Fibroblast of peridontal ligament (primary cell): ENCODE data around the gene PTGDS.
A peak's percentile ranks its signal among the peaks of the same experiment; 100 is the strongest.

Source experiments
- DNase-seq: peaks from one replicate; pipeline ENCODE4 v3.0.0-alpha.2; 2010; ENCODE audit errors: extremely low read depth

The PTGDS gene

GRCh38 chr9:136945333-136946227, 31.7 kb upstream of the PTGDS start:
- DNase-seq, result no peak

GRCh38 chr9:136946228-136947027, 30.9 kb upstream of the PTGDS start:
- no peak for DNase-seq

GRCh38 chr9:136947028-136947891, 30.0 kb upstream of the PTGDS start:
- no peak for DNase-seq

GRCh38 chr9:136947955-136948510, 29.3 kb upstream of the PTGDS start:
- DNase-seq, result peak; percentile 20

DNA sequence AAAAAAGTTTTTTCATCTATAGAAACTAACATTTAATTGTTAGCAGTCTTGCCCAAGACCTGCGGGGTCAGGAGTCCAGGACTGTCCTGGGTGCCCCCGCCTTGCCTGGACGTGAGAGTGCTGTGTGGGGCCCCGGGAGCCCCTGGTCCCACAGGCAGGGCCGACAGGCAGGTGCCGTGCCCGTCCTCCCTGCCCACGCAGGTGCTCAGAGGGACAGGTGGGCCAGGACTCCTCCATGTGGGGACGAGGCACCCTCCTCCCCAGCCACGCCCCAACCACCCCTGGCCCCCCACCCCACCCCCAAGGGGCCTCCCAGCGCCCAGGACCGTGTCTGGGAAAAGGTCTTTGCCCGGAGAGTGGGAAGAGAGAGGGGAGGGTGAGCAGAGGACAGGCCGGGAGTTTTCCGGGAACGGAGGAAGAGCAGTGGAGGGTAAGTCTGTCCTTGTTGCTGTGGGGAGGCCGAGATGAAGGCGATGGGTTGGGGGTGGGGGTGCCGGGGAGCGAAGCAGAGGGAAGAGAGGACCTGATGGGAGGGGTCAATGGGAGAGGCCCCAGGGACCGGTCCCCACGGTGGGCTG, 28.0 kb upstream of the PTGDS start:
- DNase-seq, result no peak

DNA sequence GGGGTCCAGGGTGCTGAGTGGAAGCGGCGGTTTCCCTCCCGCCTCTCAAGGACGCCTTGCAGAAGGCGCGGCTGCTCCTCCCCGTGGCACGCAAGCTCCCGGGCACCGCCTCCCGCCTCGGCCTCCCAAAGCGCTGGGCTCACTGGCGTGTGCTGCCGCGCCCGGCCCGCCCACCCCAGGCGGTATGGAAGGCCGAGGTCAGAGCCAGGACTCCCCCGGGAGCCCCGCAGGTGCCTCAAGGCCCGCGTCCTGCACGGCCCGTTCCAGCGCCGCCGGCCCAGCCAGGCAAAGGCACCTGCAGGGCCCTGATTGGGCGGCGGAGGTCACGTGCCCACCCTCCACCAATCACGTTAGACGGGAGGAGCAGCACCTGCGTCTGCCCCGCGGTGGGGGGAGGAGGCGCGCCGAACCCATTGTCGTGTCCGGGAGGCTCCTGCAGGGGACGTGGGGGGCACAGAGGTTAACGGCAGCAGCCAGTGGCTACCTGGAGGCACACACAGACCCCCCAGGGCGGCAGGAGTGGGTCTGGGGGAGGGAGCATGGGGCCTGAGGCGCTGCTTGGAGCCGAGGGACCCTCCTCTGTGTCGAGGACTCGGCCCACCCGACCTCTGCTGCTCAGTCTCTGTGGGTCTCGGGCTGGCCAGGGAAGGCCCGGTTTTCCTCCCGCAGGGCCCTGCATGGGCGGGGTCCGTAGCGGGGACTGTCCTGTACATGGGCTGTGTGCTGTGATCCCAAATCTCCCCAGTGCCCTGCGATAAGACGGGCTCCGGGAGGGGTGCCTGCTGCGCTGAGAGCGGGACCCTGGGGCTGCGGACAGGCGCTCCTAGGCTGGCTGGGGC, 27.3 kb upstream of the PTGDS start:
- DNase-seq, result peak; percentile 59

- DNase-seq, result no peak
Observed at GRCh38 chr9:136950656-136951276, 26.5 kb upstream of the PTGDS start.

- DNase-seq, result no peak
Observed at GRCh38 chr9:136951541-136952320, 25.6 kb upstream of the PTGDS start, which contains the start of gene LCN12. Gene LCN12 (plus strand): TSS chr9:136952273. CDS start chr9:136952328, 55 bp downstream.

DNA sequence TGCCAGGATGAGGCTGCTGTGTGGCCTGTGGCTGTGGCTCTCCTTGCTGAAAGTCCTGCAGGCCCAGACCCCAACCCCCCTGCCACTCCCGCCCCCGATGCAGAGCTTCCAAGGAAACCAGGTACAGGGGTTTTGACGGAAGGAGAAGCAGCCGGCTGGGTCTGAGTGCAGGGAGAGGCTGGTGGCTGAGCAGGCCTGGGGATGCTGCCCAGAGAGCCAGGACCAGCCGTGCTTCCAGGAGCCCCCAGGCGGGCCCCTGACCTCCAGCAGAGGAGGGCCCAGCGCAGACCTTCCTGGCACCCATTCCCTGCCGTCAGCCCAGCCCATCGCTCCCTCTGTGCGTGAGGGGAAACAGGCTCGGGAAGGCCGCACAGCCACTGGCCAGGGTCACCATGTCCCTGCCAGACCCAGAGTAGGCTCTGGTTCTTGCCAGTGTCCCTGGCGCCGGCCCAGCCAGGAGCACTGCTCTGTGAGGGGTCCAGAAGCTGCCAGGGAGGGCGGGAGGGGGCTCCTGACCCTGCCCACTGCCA, 24.9 kb upstream of the PTGDS start:
- DNase-seq, result no peak

DNA sequence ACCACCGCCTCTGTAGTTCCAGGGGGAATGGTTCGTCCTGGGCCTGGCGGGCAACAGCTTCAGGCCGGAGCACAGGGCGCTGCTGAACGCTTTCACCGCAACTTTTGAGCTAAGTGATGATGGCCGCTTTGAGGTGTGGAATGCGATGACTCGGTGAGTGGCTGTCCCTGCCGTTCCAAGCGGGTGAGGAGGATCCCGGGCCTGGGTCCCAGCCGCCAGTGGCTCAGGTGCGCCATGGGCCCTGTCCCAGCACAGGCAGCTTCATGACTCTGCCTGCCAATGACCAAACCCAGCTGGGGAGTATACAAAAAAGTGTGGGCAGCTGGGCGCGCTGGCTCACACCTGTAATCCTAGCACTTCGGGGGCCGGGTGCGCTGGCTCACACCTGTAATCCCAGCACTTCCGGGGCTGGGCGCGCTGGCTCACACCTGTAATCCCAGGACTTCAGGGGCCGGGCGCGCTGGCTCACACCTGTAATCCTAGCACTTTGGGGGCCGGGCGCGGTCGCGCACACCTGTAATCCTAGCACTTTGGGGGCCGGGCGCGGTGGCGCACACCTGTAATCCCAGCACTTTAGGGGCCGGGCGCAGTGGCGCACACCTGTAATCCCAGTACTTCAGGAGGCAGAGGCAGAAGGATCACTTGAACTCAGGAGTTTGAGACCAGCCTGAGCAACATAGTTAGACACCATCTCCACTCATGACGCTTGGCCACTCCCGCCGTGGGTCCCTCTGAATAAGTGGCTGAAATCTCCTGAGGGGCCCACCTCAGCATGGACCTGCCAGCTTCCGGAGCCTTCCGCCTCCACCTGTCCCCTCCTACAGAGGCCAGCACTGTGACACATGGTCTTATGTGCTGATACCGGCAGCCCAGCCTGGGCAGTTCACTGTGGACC, 24.2 kb upstream of the PTGDS start:
- no peak for DNase-seq

- DNase-seq, result no peak
Observed at GRCh38 chr9:136953771-136954269, 23.5 kb upstream of the PTGDS start.

DNA sequence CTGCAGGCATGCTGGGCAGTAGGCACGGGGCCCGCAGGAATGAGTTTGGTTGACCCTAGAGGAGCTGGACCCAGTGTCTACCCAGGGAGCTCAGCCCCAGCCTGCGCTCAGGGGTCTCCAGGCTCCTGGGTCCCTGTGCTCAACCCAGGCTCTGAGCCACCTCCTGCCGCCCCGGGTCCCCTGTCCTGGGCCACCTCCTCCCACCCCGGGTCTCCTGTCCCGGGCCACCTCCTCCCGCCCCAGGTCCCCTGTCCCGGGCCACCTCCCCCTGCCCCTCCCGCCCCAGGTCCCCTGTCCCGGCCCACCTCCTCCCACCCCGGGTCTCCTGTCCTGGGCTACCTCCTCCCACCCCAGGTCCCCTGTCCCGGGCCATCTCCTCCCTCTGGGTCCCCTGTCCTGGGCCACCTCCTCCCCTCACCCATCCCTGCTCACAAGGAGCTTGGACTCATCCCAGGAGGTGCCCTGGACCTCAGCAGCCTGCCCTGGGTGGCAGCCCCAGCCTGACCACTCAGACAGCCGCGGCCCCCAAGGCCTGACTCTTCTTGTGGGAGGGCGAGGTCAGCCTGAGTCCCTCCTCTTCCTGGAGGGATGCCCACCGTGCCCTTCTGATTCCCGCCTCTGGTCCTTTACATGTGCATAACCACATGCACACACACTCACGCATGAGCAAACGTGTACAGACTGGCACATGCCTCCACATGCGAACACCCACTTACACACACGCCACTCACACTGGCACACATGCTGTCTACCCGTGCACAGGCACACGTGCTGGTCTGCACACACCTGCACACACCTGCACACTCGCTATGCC, 22.8 kb upstream of the PTGDS start:
- DNase-seq, result no peak

DNA sequence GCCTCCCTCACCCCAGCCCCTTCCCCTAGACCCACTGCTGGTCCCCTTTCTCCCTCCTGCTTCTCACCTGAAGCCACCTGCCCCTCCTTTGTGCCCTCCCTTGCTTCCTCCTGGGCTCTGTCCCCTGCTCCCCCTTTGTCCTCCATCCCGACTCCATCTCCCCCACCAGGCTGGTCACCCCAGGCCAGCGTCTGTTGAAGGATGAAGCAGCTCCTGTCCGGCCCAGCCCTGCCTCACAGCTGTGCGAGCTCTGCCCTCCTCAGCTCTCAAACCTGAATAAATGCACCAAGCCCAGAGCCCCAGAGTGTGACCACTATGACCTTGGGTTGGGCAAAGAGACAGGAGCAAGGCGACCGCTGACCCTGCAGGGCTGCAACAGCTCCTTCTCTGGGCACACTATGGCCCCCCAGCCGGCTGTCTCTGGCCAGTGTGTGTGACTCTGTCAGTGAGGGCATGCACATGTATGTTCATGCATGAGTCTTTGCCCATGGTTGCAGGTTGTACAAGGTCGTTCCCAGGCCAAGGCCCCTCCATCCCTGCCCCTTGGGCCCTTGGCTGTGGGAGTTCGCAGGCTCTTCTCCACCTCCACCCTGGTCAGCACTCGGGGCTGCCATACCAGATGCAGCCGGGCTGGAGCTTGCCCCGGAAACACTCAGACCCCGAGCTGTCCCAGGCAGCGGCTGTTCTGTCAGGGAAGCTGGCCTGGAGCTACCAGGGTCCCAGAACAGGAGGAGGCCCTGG, 21.9 kb upstream of the PTGDS start:
- DNase-seq, result no peak

GRCh38 chr9:136955943-136956335, 21.4 kb upstream of the PTGDS start:
- DNase-seq, result no peak

DNA sequence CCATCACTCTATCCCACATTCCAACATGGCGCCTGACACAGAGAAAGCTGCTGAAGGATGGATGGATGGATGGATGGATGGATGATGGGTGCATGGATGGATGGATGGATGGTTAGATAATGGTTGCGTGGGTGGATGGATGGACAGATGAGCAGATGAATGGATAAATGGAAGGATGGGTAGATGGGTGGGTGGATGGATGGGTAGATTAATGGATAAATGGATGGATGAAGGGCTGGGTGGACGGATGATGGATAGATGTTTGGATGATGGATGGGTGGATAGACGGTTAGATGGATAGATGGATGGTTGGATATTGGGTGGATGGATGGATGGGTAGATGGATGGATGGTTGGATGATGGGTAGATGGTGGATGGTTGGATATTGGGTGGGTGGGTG, 20.7 kb upstream of the PTGDS start:
- DNase-seq, result no peak

GRCh38 chr9:136957461-136957860, 19.8 kb upstream of the PTGDS start:
- DNase-seq, result no peak
